HS-5 (cell line): Measurements from ENCODE around the gene OR5B12.
"Not testable (repeated sequence)": the region's sequence is repeated elsewhere in the genome, so short reads cannot be mapped to it uniquely, and the experiment has no call there.

Source experiments
- DNase-seq: peaks from one replicate; pipeline ENCODE4 v3.0.0-alpha.2; 2012; ENCODE audit warnings: low read depth

Gene OR5B12

DNA sequence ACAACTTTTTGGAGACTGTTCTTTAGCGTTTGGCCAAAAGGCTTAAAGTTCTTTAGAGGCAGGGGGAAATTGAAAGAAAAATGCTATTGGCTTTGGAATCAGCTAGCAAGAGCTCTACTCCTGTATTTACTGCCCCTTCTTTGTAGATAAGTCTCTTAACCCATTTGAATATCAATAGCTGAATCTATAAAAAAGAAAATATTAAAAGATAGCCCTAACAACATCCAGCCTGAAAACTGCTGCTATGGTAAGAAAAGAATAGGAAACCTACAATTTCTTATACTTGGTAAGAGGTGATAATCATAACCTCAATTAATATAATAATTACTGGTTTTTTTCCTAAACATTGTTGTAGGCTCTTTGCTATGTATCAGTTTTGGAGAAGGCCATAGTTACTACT is at the start of gene OR5B12:
TSS of gene OR5B12 (minus strand) at position 101 of the 400 bp plus-strand sequence. CDS start 2,085 bp downstream, outside the sequence.
- no peak for DNase-seq

DNA sequence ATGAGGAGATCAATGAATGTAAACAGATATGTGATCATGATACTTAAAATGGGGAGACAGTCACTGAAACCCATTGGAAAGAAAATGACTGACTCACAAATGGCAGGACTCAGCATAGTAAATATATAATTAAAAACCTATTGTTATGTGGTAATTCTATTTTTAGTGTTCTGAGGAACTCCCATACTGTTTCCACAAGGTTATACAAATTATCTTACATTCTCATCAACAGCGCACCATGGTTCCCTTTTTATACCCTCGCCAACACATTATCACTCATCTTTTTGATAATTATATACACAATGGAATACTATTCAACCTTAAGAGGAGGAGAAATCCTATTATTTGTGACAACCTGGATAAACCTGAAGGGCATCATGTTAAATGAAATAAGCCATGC is 48.8 kb upstream of the OR5B12 start:
- no peak for DNase-seq

DNA sequence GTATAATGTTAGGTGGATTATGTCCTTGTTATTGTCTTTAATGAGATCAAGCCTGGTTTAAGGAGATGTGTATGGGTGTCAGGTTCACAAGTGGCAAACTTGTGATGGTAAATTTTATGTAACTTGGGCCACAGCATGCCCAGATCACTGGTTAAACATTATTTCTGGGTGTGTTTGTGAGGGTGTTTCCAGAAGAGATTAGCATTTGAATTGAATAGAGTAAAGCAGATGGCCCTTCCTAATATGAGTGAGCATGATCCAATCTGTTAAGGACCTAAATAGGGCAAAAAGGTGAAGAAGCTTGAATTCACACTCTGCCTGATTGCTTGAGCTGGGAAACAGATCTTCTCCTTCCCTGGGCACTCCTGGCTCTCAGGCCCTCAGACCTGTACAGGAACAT is 45.1 kb upstream of the OR5B12 start:
- DNase-seq = no peak

DNA sequence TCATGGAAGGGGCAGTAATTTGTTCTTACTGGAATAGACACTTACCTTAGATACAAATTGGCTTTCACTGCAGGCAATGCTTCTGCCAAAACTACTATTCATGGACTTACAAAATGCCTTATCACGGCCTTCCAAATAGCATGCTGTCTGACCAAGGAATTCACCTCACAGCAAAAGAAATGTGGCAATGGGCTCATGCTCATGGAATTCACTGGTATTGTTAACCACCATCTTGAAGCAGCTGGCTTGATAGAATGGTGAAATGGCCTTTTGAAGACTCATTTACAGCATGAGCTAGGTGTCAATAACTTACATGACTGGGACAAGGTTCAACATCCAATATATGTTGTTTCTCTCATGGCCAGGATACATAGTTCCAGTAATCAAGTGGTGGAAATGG is 43.9 kb upstream of the OR5B12 start:
- DNase-seq = no peak

DNA sequence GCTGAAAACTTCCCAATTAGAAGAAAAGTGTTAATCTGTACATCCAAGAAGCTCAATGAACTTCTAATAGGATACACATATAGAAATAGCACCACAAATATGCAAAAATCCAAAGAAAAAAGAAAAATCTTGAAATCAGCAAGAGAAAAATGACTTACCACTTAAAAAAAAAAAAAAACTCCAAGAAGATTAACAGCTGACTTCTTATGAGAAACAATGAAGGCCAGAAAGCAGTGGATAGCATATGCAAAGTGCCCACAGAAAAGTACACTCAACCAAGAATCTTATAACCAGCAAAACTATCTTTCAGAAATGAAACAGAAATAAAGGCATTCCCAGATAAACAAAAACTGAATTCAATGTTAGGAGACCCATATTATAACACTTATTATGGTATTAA is 29.9 kb upstream of the OR5B12 start:
- no peak for DNase-seq

DNA sequence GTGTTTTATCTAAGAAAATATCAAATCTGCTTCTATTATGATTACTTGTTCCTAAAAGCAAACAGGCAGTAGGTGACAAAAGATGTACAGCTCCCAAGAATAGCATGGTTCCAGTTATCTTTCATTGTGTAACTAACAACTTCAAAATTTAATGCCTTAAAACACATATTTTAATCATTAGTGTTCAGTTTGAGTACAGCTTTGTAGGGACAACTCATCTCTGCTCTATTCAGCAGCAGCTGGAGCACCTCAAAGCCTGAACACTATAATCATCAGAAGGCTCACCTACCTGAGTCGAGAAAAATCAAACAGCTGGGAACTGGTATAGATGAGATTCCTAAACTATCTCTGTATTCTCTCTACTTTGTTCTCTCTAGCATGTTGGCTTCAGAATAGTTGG is 24.3 kb upstream of the OR5B12 start:
- no peak for DNase-seq

DNA sequence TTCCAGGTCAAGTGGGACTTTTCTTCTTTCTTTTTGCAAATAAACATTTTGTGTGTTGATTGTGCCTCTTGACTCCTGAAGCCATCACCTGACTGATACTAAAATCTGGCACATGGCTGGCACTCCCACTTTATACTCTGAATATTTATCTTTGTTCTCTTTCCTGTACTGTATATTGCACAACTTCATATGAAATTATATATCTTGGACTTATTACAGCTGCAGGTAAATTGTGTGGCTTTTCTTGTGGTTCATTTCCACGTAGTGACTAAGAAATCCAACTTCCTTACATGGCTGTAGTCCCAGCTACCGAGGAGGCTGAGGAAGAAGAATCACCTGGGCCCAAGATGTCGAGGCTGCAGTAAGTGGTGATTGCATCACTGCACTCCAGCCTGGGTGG is 23.7 kb upstream of the OR5B12 start:
- no peak for DNase-seq

DNA sequence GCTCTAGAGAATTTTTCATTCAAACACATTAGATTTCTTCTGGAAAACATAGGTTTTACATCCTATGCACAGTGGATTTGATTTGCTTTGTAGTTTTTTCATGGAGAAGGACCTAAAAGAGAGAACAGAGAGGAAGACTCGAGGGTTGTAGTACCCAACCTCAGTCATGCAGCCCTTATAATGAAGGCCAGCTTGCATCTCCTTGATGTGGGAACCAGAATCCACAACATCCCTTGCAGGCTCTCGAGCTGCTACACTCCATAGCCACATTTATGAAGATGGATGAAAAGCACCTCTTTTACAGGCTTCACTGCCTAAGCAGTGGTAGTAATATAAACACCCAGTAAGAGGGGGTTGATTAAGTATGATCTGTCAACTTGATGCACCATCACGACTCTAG is 9.5 kb upstream of the OR5B12 start:
- DNase-seq = no peak

DNA sequence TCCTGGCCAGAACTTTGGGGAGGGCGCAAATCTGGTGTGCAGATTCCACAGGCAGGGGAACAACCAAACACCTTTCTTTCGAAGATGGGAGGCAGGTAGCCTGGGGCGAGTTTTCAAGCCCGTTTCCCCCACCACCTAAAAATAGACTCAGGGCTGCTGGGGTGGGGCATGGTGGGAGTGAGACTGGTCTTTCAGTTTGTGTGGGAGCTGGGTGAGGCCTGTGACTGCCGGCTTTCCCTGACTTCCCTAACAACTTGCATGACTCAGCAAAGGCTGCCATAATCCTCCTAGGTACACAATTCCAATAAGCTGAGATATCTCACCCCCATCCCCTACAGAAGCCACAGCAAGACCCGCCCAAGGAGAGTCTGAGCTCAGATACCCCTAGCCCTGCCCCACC is 4.3 kb upstream of the OR5B12 start:
- DNase-seq = no peak

DNA sequence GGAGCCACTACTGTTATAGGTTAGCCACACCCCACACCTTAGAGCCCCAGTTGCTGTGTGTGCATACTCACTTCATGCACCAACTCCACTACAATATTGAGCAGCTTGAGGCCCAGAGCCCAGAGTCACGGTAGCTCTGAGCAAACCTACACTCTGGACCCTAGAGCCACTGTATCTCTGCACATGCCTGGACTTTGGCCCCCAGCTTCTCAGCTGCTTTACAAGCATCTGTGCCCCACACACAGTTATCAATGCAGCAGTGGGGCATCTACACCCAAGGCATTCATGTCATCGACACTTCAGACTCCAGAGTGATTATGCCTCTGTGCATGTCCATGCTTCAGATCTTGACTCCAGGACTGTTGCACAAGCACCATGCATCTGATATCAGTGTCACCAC is 2.3 kb upstream of the OR5B12 start:
- no peak for DNase-seq

DNA sequence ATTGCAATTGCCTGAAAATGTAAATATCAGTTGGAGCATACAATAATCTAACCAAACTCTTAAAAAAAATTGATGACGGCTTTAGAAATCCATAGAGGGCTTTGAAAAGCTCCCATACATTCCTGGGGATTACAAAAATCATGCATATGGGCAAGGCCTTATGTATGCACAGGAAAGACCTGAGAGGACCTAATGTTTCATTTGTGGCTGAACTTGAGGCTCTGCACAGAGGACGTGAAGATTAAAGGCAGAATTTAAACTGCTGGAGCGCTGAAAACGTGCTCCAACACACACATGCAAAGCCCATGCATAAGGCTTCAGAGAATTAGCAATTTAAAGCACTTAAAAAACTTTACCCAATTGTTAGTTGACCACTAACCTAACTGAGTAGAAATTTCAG is 3.5 kb downstream of the OR5B12 start:
- DNase-seq = no peak

DNA sequence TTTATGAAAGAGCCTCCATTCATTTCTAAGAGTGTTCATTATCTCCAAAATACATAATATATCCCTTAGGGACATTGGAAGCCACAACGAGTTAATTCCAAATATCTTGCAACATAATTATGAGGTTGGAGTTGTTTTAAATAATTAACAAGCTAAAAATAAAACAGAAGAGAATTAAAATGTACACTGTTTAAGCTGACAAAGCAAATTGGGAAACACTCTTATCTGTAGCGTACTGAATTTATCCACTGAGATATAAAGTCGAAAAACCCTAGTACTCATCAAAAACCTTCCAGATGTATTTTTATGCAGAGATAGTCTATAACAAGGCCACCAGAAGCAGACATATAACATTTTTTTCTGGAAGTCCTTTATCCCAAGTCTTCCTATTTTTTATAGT is 7.8 kb downstream of the OR5B12 start:
- DNase-seq = no peak

DNA sequence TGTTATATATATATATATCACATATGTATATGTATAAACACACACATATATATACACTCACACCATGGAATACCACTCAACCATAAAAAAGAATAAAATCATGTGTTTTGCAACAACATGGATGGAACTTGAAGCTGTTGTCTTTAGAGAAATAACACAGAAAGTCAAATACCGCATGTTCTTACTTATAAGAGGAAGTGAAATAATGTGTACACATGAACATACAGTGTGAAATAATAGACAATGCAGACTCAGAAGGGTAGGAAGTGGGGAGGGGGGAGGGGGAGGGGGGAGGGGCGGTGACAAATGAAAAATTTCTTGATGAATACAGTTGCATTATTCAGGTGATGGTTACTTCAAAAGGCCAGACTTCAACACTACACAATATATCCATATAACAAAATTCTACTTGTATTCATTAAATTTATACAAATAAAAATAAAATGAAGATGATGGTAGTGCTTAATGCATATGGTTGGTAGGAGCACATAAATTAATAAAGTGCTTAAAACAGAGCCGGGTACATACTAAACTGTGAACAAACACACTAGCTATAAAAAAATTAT is 8.3 kb downstream of the OR5B12 start:
- no peak for DNase-seq

DNA sequence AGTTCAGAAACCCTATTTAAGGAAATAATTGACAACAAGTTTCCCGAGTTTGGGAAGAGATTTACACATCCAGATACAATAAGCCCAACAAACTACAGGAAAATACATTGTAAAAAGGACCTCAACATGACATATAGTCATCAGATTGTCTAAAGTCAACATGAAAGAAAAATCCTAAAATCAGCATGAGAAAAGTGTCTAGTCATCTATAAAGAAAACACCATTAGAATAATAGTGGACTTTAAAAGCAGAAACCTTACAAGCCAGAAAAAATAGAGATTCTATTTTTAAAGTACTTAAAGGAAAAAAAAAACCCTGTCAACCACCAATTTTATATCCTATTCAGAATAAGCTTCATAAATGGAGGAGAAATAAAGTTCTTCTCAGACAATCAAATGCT is 12.8 kb downstream of the OR5B12 start:
- no peak for DNase-seq

DNA sequence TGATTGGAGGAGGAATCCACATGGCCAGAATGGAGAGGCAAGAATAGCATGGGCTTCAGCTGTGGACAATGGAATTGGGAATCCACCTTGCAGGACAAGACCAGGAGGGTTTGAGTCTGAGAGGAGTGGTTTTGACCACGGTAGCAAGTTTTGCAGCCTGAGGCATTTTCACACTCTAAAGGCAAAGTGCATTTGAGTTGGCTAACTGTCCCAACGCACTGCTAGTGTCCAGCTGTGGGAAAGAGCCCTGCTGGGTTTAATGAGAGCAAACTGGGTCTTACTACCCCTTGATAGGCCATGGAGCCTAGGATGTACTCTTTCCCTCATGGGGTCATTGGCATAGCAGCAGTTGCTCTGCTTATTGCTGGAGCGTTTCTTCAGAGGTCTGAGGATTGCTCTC is 14.0 kb downstream of the OR5B12 start, which contains the start of gene OR5B2:
TSS of gene OR5B2 (minus strand) at position 101 of the 400 bp plus-strand sequence. CDS start 4,860 bp downstream, outside the sequence.
- no peak for DNase-seq

DNA sequence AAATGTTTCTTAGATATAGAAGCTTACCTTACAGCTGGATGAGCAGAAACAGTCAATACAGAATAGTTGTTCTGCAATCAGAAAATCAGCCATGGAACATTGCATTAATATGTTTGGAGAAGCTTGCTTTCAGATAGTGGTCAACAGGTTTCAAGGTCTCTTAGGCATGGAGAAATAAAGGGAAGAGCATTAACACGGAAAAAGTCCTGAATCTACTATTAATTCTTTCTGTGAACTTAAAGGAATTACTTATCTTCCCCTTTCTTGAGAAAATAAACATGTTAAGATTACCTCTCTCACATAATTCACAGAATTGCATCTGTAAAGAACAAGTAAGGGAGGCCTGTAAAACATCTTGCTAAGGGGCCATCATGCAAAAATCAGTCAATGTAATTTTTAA is 35.3 kb downstream of the OR5B12 start, which contains the start of gene OR5B3:
TSS of gene OR5B3 (minus strand) at position 101 of the 400 bp plus-strand sequence. CDS start 3,465 bp downstream, outside the sequence.
- no peak for DNase-seq

DNA sequence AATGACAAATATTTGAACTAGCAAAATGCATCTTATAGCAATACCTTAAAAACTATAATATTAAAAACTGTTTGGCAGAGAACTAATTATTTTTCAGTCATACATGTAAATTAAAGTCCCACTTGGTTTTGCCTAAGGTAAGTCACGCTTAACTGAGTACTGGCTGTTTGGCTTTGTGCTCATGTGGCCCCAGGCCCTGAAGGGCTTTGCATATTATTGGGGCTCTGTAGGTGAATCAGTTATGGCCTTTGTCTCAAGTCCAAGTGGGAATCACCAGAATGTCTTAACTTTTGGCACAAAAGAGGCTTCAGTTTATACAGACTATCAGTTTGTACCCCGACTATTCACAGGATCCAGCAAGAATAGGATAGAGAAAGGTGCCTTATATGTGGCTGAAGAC is 42.4 kb downstream of the OR5B12 start:
- DNase-seq = not testable (repeated sequence)

DNA sequence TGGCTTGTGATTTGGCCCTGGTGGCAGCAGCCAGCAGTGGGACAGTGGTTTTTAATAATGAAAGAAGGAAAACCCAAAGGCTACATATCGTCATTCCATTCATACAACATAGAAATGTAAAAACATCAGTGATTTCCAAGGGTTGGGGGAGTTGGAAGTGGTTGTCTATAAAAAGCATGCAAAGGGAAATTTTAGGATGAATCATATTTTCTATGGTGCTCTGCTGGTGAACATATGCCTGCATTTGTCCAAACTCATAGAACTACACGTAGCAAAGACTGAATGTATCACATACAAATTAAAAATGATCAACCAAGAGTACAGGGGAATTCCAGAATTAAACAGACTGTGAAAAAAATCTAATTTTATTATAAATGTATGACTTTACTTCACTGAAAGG is 46.5 kb downstream of the OR5B12 start:
- DNase-seq = no peak

DNA sequence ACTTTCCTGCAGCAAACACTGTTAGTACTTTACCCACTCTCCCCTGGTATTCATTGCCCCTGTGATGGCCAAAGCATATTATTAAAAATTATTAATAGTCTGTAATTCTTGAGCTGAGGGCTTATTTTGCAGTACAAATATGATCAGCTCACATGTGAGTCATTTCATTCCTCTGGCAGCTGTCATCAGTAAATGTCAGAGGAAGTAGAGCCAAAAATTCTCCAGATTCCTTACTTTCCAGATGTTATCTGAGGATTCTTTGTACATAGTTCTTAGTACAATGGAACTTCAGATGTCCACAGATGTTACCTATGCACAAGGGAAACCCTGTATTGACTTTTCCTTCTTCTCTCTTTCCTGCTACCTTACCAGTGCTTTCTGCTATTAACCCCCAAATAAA is 47.8 kb downstream of the OR5B12 start:
- DNase-seq = peak; percentile 88

DNA sequence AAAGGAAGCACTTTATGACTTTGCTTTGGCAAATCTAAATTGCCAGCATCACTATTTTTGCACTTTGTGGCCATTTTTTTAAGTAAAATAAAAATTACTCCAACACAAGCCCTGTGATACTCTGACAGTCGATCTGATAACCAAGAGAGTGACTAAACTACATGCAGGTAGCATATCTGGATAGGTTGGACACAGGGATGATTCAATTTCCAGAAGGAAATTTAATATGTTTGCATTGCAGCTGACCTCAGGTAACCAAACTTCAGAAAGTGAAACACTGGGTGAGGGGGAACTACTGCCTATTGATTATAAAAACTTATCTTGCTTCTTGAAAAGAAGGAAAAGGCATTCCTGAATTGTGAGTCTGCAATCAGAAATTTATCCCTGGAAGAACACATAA is 49.3 kb downstream of the OR5B12 start:
- DNase-seq = no peak

DNA sequence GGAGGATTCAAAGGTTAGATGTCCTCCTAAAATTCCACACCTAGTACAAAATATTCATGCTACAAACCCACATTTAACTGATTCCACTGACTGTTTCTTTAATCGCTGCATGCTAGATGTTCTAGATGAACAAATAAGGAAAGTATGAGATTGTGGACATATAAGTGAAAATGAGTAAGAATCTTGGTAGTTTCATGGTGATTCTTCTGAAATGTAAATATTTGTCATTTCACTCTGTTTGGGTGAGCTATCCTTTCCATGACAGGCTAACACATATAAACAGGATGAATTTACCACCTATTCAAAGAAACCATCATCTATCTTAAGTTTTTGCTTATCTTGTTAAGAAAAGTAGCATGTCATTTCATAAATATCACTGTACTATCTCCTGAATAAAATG is 50.2 kb downstream of the OR5B12 start:
- no peak for DNase-seq

DNA sequence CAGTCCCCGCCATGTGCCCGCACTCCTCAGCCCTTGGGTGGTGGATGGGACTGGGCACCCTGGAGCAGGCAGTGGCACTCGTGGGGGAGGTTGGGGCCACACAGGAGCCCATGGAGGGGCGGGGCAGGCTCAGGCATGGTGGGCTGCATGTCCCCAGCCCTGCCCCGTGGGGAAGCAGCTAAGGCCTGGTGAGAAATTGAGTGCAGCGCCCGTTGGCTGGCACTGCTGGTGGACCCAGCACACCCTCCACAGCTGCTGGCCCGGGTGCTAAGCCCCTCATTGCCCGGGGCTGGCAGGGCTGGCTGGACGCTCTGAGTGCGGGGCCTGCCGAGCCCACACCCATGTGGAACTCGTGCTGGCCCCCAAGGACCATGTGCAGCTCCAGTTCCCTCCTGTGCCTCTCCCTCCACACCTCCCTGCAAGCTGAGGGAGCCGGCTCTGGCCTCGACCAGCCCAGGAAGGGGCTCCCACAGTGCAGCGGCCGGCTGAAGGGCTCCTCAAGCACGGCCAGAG is 51.4 kb downstream of the OR5B12 start:
- no peak for DNase-seq
